Activated CD8-positive, alpha-beta T cell treated with anti-CD3 and anti-CD28 coated beads, Interleukin-2, amount 10 ng/mL, durations not matched to agents 7 days and 5 days (primary cell): ENCODE measurements around the gene ZC3H18. TPM values are rescaled to one million over a fixed set of nuclear protein-coding genes. Genes with fewer than 3 reads are reported as not detected.

ENCODE experiments used
- ATAC-seq: fragments of 150-1000 bp; cut with Tn5 transposase; one replicate; pipeline ENCODE4 v1.10.0; 2021; ENCODE audit warnings: moderate library complexity
- CTCF ChIA-PET: fragments of 350-600 bp; sonication (Branson Sonifier 250); formaldehyde crosslinking; loops from one replicate; lab custom pipeline; 2021; ENCODE audit warnings: antibody characterized with exemption; lab: Charles Lee
- POLR2A ChIA-PET: fragments of 350-600 bp; sonication (Branson Sonifier 250); formaldehyde crosslinking; loops from one replicate; lab custom pipeline; 2021; ENCODE audit warnings: antibody characterized with exemption; lab: Charles Lee
- DNase-seq: peaks from one replicate; pipeline ENCODE4 v3.0.0-alpha.2; 2020
- H3K27ac Mint-ChIP-seq: one replicate; pipeline ENCODE4 v1.8.0; 2021; ENCODE audit warnings: mild to moderate bottlenecking, mixed read lengths
- H3K27me3 Mint-ChIP-seq: one replicate; pipeline ENCODE4 v1.8.0; 2021; ENCODE audit warnings: low read depth, mixed read lengths
- H3K36me3 Mint-ChIP-seq: one replicate; pipeline ENCODE4 v1.8.0; 2021; ENCODE audit warnings: low read depth, mixed read lengths
- H3K4me1 Mint-ChIP-seq: one replicate; pipeline ENCODE4 v1.8.0; 2021; ENCODE audit warnings: low read depth, mixed read lengths
- H3K4me3 Mint-ChIP-seq: one replicate; pipeline ENCODE4 v1.8.0; 2021; ENCODE audit warnings: mild to moderate bottlenecking, mixed read lengths
- H3K9me3 Mint-ChIP-seq: one replicate; pipeline ENCODE4 v1.8.0; 2022; ENCODE audit warnings: mixed read lengths; ENCODE audit not compliant: insufficient read depth
- total RNA-seq, 2 experiments: library from RNA; stranded (reverse); gene quantifications; one replicate each; pipeline ENCODE4 v1.2.3, GENCODE V29; 2021

The ZC3H18 gene
- total RNA-seq, 2 experiments from 2014 or later = 80.9 to 90.0 TPM

DNA sequence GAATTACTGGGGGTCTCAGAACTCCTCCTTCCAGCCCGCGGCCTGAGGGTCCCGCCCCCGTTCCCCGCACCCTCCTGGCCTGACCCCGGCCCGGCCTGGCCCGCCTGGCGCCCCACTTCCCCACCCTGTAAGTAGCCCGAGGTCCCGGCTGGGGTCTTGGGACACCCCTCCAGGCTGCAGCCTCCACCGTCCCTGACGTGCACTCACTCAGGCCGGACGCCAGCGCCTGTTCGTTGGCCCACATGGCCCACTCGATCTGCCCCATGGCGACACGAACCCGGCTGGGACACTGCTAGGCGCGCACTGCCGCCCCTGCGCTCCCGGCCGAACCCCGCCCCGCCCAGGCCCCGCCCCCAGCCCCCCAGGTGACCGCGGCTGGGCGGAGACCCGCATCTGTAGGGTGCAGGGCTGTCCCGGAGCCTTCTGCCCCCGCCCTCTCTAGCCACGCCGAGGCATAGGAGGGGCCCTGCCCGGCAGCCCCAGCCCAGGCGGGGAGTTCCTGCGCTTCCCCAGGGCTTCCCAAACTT is 80.6 kb downstream of the ZC3H18 start, which contains the start of gene CYBA:
TSS of gene CYBA (minus strand) at position 305 of the 527 bp plus-strand sequence. CDS start at position 265, 40 bp downstream.
- Mint-ChIP-seq H3K4me1 (peaks cover 26% of the 10 kb centered on the region), H3K27me3 (no peaks in the 10 kb centered on the region), H3K36me3 (peaks cover 16% of the 10 kb centered on the region), H3K4me3 (peak within 1 kb of the TSS; percentile 93), H3K9me3 (no peaks in the 10 kb centered on the region), H3K27ac (peak within 1 kb of the TSS; percentile 94)
- ATAC-seq (peak; percentile 93), DNase-seq (peak; percentile 93)
- CTCF ChIA-PET = no interaction called here
- POLR2A ChIA-PET = interaction anchor here (1.0 to 3.0 kb wide), 3 partner anchors 31 to 51 kb away, joined by 3 to 26 read pairs (median 5); no protein-coding TSS in a partner anchor

DNA sequence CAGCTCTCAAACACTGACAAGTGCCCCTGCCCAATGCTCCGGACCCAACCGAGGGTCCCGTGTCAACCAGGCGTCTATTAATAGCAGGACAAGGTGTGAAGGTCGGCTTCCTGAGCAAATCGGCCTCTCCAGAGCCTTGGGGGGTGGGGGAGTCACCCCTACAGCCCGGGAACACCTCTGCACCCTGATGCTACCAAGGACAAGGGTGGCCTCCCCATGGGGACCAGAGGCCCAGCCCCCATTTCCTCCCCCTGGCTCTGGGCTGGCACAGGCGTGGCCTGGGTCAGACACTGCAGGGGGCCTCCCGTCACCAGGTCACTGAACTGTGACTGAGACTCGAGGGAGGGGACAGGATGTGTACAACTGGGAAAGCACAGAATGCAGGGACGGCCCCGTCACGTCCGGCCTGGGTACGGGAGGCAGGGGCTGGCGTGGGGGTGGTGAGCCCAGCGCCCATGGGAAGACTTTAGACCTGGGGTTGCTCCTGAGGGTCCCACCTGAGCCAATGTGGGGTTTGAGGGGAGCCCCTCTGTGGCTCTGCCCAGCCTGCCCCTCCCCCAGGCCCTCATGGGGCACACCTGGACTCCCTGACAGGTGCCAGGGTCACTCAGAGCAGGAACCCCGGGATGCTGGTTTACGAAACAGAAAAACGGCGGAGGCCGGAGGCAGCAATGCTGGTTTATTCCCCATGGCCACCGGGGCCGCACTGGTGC is 81.2 kb downstream of the ZC3H18 start:
- Mint-ChIP-seq H3K36me3 (peaks cover 18% of the 10 kb centered on the region), H3K4me3 (peak overlapping the region; percentile 93), H3K4me1 (peaks cover 26% of the 10 kb centered on the region), H3K9me3 (no peaks in the 10 kb centered on the region), H3K27ac (peak overlapping the region; percentile 94), H3K27me3 (no peaks in the 10 kb centered on the region)
- peak; percentile 78 for ATAC-seq
- DNase-seq = peak; percentile 92
- POLR2A ChIA-PET = interaction anchor here (1.7 to 3.0 kb wide), 2 partner anchors 32 to 51 kb away, joined by 5 to 26 read pairs; no protein-coding TSS in a partner anchor
- CTCF ChIA-PET = no interaction called here

DNA sequence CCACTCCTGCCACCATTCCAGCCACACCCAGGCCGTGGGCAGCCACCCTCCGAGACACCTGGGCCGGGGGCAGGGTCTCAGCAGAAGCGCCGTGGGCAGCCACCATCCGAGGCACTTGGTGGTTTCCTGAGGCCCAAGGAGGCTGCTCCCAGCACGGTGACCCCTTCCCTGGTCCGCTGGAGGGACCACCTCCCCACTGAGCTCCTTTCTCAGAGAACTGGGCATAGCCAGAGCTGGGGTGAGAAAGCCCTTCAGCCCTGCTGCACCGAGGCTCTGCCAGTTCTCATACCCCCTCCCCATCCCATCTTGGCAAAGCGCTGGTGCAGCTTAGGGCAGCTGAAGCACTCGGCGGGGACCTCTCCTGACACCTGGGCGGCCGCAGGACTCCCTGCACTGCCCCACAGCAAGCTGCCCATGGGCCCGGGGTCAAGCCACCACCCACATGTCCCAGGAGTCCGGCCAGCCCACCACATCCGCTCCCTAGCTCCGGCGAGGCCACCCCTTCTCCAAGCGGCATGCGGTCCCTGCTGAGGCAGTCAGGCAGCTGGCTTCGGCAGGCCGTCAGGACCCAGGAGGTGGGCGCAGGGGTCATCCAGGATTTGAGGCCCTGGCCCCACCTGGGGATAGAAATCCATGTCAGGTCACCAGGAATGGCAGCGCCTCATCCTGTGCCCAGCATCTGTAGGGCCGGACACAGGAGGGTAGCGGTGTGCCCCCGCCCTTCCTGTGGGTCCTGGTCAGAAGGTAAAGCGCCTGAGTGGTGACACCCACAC is 82.0 kb downstream of the ZC3H18 start:
- CTCF ChIA-PET = no interaction called here
- H3K36me3 Mint-ChIP-seq = peaks cover 19% of the 10 kb centered on the region
- ATAC-seq (no peak), DNase-seq (no peak)
- H3K4me3 Mint-ChIP-seq = peak overlapping the region; percentile 93
- no peaks in the 10 kb centered on the region for H3K9me3 Mint-ChIP-seq
- POLR2A ChIA-PET = interaction anchor here (0.9 to 3.0 kb wide), 2 partner anchors 11 to 50 kb away, joined by 3 to 26 read pairs; partner anchors contain the start of gene MVD
- no peaks in the 10 kb centered on the region for H3K27me3 Mint-ChIP-seq
- H3K4me1 Mint-ChIP-seq = peaks cover 26% of the 10 kb centered on the region
- peak overlapping the region; percentile 94 for H3K27ac Mint-ChIP-seq

DNA sequence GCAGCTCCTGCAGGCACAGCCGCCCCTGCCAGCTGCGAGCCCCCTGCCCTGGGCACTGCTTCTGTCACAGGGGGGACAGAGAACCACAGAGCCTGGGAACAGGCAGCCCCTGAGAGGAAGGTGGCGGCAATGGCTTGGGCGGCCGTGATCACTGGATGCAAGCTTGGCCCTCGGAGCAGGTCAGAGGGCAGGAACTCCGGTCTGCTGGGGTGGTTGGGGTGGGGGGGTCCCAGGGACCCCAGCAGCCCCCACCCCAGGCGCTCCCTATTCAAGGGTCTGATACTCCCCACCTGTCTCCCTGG is 82.5 kb downstream of the ZC3H18 start:
- no peak for ATAC-seq
- Mint-ChIP-seq H3K4me1 (peaks cover 26% of the 10 kb centered on the region), H3K36me3 (peaks cover 19% of the 10 kb centered on the region), H3K4me3 (no peak overlapping the region), H3K9me3 (no peaks in the 10 kb centered on the region), H3K27me3 (no peaks in the 10 kb centered on the region), H3K27ac (peak overlapping the region; percentile 65)
- ChIA-PET CTCF (no interaction called here), POLR2A (interaction anchor here (0.9 kb wide), 1 partner anchor 10 kb away, joined by 3 read pairs; the partner anchor contains the start of gene MVD)
- no peak for DNase-seq

DNA sequence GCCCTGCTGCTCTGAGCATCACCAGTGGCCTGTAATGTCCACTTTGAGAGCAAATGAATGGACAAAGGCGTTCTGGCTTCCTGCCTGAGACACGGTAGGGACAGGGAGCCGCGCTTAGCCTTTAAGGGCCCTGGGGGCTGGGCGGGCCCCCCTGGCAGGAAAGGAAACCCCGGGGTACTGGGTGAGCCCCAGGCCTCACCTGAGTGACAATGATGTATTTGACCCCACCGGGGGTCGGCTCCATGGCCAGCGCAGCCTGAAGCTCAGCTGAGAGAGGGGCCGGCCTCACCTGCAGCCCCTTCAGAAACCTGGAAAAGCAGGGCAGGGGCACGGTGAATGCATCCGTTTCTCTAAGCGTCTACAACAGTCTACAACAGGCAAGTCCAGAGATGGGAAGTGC is 82.9 kb downstream of the ZC3H18 start:
- H3K9me3 Mint-ChIP-seq = no peaks in the 10 kb centered on the region
- ATAC-seq (no peak), DNase-seq (no peak)
- H3K27ac Mint-ChIP-seq = peak overlapping the region; percentile 65
- H3K36me3 Mint-ChIP-seq = peaks cover 19% of the 10 kb centered on the region
- no peaks in the 10 kb centered on the region for H3K27me3 Mint-ChIP-seq
- POLR2A ChIA-PET = no interaction called here
- H3K4me3 Mint-ChIP-seq = no peak overlapping the region
- H3K4me1 Mint-ChIP-seq = peaks cover 26% of the 10 kb centered on the region
- CTCF ChIA-PET = no interaction called here

DNA sequence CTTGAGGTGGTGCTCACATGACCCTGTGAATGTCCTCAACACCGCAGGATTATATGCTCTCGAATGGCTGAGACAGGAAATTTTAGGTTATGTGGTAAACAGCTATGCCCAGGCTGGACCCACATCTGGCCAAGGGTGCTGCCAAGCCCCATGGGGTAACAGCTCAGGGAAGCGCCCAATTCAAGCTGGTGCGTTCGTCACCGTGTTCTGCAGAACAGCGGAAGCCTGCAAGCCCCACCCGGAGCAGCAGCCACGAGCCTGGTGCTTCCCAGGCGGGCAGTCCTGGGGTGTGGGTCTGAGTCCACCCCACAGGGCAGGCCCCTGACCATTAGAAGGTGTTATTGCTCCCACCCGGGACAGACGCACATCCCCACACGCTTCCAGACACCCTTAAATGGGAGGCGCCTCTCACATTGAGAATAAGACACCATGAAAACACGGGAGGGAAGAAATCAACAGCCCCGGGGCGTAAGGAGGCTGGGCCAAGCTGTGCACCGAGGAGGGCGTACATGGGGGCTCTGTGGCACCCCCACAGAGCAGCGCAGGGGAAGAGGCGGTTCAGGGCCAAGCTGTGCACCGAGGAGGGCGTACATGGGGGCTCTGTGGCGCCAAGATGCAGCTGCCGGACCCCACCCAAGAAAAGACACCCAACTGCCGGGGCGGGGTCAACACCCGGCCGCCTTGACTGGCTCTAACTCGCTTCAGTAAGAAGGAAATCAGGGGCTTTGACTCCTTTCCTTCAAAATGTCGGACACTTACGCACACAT is 83.6 kb downstream of the ZC3H18 start:
- Mint-ChIP-seq H3K4me1 (peaks cover 26% of the 10 kb centered on the region), H3K36me3 (peaks cover 20% of the 10 kb centered on the region), H3K27ac (peak overlapping the region; percentile 65), H3K9me3 (no peaks in the 10 kb centered on the region), H3K4me3 (no peak overlapping the region), H3K27me3 (no peaks in the 10 kb centered on the region)
- DNase-seq (no peak), ATAC-seq (no peak)
- ChIA-PET CTCF (no interaction called here), POLR2A (no interaction called here)

DNA sequence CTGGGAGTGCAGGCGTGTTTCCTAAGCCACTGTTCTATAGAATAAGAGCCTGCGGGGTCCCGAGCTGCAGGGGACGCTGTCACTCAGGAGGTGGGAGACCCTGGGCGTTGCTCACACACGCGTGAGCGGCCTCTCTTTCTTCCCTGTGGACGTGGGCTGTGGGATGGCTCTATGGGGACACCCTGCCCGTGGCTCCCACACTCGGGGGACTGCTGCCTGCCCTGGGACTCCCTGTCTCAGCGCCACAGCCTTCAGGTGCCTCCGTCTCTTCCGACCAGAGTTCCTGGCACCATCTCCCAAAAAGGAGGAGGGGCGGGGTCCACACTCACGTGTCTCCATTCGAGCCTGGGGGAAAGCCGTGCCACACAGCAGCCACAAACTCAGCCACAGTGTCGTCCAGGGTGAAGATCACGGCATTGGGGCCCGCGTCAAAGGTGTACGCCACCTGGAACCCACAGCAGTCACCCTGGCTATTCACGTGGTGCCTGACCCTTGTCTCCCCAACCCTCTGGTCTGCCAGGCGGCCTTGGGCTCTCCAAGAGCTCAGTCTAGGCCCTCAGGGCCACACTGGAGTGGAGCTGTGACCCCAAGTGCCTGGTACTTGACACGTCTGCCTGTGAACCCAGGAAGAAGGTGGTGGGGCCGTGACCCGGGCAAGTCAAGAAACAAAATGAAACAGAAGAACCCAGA is 84.3 kb downstream of the ZC3H18 start:
- H3K9me3 Mint-ChIP-seq = no peaks in the 10 kb centered on the region
- peaks cover 20% of the 10 kb centered on the region for H3K4me1 Mint-ChIP-seq
- no peaks in the 10 kb centered on the region for H3K27me3 Mint-ChIP-seq
- no peak for DNase-seq
- POLR2A ChIA-PET = no interaction called here
- CTCF ChIA-PET = no interaction called here
- no peak overlapping the region for H3K4me3 Mint-ChIP-seq
- H3K27ac Mint-ChIP-seq = peak overlapping the region; percentile 20
- peaks cover 18% of the 10 kb centered on the region for H3K36me3 Mint-ChIP-seq
- no peak for ATAC-seq

DNA sequence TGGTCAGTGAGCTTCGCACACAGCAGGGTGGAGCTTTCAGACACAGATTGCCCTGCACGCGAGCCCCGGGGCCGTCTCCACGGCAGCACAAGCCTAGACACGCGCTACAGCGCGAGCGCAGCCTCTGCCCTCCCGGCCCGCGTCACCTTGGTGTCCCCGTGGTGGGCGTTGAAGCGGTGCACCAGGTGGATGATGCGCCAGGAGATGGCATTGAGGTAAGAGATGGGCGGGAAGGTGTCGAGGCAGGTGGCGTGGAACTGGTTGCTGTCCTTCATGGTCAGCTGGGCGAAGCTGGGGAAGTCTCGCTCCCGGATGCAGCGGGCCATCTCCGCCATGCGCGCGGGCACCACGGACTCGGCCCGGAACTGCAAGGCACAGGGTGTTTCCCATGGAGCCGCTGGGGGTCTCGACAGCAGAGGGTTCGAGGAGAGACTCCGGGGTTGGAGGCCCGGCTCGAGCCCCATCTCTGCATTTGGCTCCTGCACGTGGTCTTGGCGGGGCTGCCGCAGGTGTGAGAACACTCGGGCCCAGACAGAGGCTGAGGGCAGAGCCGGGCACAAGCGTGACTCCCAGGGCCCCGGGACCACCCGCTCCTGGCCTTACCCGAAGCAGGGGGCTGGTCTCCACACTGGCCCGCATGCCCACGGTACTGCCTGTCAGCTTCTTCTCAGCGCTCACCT is 85.0 kb downstream of the ZC3H18 start:
- ChIA-PET CTCF (no interaction called here), POLR2A (no interaction called here)
- DNase-seq = no peak
- Mint-ChIP-seq H3K4me3 (no peak overlapping the region), H3K9me3 (no peaks in the 10 kb centered on the region), H3K4me1 (peaks cover 20% of the 10 kb centered on the region), H3K27me3 (no peaks in the 10 kb centered on the region), H3K36me3 (peaks cover 18% of the 10 kb centered on the region), H3K27ac (peak overlapping the region; percentile 20)
- ATAC-seq = no peak

DNA sequence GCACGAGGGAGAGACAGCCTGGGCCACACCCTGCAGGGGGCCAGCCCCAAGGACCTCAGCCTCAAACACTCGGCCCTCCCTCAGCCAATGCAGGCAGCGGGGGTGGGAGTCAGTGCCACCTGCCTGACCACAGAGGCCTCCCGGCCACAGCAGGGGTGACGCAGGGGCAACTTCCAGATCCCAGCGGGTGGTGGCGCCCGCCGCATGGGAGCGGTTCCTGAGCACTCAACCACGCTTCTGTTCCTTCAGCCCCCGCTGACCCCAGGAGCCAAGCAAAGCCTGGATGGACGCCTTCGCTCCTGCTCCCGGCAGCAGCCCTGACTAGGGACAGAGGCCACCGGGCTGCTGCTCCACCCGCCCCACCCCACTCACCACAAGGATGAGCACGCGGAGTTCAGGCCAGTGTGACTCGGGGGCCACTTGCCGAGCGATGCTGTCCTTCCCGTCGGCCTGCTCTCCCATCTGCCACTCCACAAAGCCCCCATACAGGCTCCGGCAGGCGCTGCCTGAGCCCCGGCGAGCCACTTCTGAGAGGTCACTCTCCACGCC is 85.6 kb downstream of the ZC3H18 start:
- H3K4me3 Mint-ChIP-seq = no peak overlapping the region
- no peak overlapping the region for H3K27ac Mint-ChIP-seq
- H3K9me3 Mint-ChIP-seq = no peaks in the 10 kb centered on the region
- H3K4me1 Mint-ChIP-seq = peaks cover 19% of the 10 kb centered on the region
- ChIA-PET CTCF (no interaction called here), POLR2A (no interaction called here)
- peaks cover 17% of the 10 kb centered on the region for H3K36me3 Mint-ChIP-seq
- DNase-seq (no peak), ATAC-seq (no peak)
- no peaks in the 10 kb centered on the region for H3K27me3 Mint-ChIP-seq

DNA sequence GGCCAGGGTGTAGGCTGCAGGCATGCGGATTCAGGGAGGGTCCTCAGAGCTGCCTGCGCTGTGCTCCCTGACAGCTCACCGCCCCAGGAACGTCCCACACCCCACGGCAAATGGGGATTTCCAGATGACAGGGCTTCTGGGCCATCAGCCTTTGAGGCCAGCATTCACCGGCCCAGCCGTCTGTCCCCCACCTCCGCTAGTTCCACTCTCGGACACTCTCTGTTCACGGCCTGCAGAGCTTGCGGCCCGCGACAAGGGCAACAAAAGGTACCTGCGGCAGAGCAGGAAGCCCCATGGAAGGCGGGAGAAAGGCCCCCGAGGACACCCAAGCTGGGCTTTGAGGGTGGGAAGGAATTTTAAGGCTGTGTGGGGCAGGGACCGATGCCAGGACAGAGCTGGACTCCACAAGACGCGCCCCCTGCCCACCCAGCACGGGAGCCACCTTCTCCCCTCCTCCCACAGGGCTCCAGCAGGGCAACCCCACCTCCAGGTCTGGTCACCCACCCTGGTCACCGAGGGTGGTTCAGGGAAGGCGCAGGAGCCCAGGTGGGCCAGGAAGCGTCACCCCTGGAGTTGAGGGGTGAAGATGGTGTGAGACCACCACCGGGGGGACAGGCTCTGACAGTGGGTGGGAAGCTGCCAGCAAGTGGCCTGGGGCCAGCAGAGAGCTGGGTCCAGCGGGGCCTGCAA is 86.2 kb downstream of the ZC3H18 start:
- Mint-ChIP-seq H3K4me1 (peaks cover 20% of the 10 kb centered on the region), H3K36me3 (peaks cover 20% of the 10 kb centered on the region), H3K9me3 (no peaks in the 10 kb centered on the region), H3K27me3 (no peaks in the 10 kb centered on the region), H3K4me3 (no peak overlapping the region), H3K27ac (no peak overlapping the region)
- ChIA-PET CTCF (no interaction called here), POLR2A (no interaction called here)
- DNase-seq = no peak
- ATAC-seq = no peak
